HG02840 (cell line): ENCODE measurements around the gene PGK1.
"Not testable (repeated sequence)": the region's sequence is repeated elsewhere in the genome, so short reads cannot be mapped to it uniquely, and the experiment has no call there.

Source experiments
- ATAC-seq: cut with Tn5 transposase; IDR thresholded peaks from one replicate; pipeline ENCODE4 v1.9.1; 2021; ENCODE audit warnings: mild to moderate bottlenecking, moderate library complexity, moderate number of reproducible peaks; ENCODE audit not compliant: unreplicated experiment, low FRiP score

Gene PGK1

GRCh38 chrX:78111140-78111931 lies 7.3 kb downstream of the PGK1 start:
- ATAC-seq = no peak

GRCh38 chrX:78116365-78116764 lies 12.3 kb downstream of the PGK1 start:
- no peak for ATAC-seq

DNA sequence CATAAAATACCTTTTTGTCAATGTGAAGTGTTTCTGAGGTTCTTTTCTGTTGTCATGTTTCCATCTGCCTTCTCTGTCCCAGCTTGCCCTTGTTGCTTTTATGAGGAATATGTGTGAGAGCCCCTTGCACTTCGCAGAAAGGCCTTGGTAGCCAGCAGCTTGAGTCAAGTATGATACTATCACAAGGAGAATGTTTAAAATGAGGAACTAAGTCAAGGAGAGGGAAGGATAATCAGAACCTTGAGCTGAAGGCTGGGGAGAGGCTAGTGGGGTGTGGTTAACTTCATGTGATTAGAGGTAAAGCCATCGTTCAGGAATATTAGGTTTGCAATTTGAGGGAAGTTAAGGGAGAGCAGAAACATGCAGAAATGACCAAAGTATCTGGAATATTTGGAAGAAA lies 12.7 kb downstream of the PGK1 start:
- no peak for ATAC-seq

DNA sequence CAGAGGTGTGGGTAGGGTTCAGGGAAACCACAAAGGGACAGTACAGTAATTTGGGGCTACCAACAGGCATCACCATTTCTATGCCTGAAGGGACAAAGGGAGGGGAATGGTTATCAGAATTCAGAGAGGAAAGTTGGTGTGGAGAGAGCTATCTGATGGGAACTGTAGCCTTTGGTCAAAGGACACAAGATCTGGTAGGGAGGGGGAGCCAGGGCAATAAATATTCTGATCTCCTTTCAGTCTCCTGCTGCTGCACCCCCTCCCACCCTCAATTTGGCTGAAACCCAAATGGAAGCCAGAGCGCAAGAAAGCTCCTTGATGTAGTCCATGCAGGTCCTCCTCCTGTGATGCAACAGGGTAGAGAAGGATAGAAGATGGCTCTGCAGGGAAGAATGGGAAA lies 14.6 kb downstream of the PGK1 start:
- ATAC-seq = no peak

DNA sequence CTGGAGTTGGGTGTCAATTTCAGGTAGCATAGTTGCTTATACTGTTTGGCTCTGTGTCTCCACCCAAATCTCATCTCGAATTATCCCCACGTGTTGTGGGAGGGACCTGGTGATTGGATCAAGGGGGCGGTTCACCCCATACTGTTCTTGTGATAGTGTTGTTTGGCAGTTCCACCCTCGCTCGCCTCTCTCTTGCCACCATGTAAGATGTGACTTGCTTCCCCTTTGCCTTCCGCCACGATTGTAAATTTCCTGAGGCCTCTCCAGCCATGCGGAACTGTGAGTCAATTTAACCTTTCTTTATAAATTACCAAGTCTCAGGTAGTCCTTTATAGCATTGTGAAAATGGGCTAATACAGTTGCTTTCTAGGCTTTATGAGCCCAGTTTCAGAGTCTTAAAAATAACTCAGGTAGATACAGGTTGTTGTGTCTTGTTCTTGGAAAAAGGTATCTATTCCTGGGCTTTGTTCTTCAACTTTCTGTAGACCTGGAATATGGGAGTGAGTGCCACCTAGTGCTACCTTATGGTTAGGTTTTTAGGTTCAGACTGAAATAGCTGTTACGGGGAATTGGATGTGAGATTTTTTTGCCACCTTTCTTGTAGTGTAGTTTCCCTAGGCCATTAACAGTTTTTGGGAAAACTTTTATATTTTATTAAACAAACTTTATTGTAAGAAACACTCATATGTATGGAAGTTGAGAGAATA lies 15.6 kb downstream of the PGK1 start:
- no peak for ATAC-seq

- ATAC-seq = no peak
These were observed 19.1 kb downstream of the PGK1 start for GRCh38 chrX:78123190-78123589.

DNA sequence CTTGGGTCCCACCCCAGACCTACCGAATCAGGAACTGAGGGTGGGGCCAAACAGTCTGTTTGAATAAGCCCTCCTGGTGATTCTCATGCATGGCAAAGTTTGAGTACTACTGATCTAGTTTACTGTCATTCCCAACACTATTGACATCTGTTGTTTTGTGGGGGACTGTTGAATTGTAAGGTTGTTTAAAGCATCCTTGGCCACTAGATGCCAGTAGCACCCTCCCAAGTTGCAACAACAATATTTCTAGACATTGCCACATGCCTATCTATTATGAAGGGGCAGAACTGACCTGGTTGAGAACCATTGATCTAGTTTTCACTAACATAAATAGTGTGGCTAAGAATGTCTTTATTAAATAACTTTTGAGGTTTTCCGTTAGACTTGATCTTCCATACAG lies 20.3 kb downstream of the PGK1 start:
- ATAC-seq = no peak

- no peak for ATAC-seq
These were observed 21.1 kb downstream of the PGK1 start for GRCh38 chrX:78125148-78125547.

DNA sequence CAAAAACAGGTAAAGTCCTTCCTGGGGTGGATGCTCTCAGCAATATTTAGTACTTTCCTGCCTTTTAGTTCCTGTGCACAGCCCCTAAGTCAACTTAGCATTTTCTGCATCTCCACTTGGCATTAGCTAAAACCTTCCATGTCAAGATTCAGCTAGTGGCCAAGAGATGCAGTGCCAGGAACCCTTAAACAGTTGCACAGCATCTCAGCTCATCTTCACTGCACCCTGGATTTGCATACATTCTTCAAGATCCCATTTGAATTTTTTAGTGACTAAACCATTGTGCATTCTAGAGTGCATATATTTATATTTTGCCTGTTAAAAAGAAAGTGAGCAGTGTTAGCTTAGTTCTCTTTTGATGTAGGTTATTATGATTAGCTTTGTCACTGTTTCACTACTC lies 21.7 kb downstream of the PGK1 start:
- not testable (repeated sequence) for ATAC-seq

DNA sequence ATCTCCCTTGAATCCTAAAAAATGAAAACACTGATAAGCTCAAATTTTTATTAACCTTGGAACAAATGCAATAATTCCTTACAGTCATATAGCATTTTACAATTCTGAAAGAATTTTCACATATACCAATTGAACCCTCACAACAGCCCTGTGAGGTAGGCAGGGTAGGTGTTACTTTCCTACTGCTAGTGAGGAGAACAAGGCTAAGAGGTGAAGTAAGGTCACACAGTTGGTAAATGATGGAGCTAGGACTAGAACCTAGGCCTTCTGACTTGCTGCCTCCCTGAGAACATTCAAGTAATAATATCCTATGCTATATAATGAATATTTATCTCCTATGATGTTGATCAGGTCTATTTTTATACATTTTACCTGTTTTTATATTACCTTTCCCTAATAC lies 25.7 kb downstream of the PGK1 start:
- ATAC-seq = no peak

- ATAC-seq = no peak
These were observed 26.3 kb downstream of the PGK1 start for GRCh38 chrX:78130396-78130795.

GRCh38 chrX:78131117-78131516 lies 27.1 kb downstream of the PGK1 start:
- ATAC-seq = no peak

- ATAC-seq = no peak
These were observed 29.4 kb downstream of the PGK1 start for GRCh38 chrX:78133238-78133960.

- ATAC-seq = peak; percentile 89
These were observed 35.4 kb downstream of the PGK1 start, which contains the start of gene TAF9B for GRCh38 chrX:78139160-78140123. TSS of gene TAF9B (minus strand) at chrX:78139650. CDS start at chrX:78139611, 39 bp downstream.

DNA sequence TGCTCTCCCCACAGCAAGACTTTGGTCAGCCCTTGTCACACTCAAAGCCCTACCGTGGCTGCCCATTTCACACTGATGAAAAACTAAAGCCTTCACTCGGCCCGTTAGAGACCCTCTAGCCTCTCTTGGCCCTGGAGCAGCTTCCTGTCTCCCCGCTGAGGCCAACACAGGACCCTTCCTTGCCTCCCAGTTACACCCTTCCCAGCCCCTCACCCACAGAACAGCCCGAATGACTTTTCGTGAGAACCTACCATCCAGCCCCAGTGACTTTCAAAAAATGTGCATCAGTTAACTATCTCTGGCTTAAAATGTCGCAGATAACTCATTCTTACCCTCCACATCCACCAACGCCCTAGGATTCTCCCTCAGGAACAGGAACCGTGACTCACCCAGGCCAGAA lies 36.2 kb downstream of the PGK1 start:
- ATAC-seq = no peak

DNA sequence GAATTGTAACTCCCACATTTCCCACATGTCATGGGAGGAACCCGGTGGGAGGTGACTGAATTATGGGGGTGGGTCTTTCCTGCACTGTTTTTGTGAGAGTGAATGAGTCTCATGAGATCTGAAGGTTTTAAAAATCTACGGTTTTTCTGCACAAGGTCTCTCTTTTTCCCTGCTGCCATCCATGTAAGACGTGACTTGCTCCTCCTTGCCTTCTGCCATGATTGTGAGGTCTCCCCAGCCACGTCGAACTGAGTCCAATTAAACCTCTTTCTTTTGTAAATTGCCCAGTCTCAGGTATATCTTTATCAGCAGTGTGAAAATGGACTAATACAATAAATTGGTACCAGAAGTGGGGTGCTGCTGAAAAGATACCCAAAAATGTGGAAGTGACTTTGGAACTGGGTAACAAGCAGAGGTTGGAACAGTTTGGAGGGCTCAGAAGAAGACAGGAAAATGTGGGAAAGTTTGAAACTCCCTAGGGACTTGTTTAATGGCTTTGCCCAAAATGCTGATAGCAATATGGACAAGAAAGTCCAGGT lies 43.0 kb downstream of the PGK1 start:
- not testable (repeated sequence) for ATAC-seq

GRCh38 chrX:78157373-78157772 lies 53.3 kb downstream of the PGK1 start:
- ATAC-seq = not testable (repeated sequence)

DNA sequence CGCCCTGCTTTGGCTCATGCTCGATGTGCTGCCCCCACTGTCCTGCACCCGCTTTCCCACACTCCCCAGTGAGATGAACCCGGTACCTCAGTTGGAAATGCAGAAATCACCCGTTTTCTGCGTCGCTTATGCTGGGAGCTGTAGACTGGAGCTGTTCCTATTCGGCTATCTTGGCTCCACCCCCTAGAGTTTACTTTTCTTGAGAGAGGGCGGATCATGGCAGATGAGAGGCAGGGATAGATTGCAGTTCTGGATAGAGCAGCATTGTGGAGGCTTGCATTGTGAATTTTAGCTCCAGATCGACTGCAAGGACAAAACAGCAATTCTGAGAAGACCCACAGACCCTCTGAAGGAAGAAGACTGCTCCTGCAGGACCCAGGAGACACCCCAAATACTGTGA lies 53.8 kb downstream of the PGK1 start:
- ATAC-seq = not testable (repeated sequence)

DNA sequence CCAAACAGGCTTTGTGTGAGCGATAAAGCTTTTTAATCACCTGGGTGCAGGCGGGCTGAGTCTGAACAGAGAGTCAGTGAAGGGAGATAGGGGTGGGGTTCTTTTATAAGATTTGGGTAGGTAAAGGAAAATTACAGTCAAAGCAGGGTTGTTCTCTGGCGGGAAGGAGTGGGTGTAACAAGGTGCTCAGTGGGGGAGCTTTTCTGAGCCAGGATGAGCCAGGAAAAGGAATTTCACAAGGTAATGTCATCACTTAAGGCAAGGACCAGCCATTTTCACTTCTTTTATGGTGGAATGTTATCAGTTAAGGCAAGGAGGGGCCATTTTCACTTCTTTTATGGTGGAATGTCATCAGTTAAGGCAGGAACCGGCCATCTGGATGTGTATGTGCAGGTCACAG lies 56.7 kb downstream of the PGK1 start:
- ATAC-seq = not testable (repeated sequence)

DNA sequence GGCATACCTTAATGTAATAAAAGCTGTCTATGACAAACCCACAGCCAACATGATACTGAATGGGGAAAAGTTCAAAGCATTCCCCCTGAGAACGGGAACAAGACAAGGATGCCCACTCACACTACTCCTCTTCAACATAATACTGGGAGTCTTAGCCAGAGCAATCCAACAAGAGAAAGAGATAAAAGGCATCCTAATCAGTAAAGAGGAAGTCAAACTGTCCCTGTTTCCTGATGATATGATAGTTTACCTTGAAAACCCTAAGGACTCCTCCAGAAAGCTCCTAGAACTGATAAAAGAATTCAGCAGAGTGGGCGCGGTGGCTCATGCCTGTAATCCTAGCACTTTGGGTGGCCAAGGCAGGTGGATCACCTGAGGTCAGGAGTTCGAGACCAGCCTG lies 59.1 kb downstream of the PGK1 start:
- ATAC-seq = not testable (repeated sequence)
